ENCODE results near the gene MTMR4.

DNA sequence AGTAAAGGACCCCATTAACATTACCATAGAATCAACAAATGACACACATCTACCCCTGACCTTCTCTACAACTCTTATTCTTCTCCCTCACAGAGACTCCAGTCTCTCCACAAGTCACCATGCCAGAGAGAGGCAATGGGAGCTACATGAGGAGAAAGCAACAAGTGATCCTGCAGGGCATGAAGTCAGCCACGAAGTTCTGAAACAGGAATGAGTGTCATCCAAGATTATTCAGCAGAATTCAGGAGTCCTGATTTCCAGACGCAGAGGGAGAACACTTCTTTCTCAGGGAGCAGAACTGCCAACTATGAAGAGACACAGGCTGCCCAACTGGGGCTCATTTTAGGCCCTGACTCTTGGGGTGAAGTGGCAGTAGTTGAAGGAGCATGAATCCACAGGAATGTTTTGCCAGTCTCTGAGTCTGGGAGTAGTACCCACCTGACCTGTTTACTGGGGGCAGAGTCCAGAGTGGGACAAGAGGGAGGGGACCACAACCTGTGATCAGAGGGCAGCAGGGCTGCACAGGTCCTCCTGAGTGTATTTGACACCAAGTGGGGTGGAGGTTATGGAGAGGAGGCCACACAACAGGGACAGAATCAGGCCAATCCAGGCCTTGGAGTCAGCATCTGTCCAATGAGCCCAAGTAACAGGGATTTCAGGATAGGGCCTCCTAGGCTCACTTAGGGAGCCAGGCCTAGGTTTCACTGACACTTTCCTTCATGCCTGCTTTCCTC is 2.4 kb upstream of the MTMR4 start:
- TF ChIP-seq POLR2A (IDR thresholded peaks at IDR 0.05): no peak
- TF ChIP-seq, protein P1, sequence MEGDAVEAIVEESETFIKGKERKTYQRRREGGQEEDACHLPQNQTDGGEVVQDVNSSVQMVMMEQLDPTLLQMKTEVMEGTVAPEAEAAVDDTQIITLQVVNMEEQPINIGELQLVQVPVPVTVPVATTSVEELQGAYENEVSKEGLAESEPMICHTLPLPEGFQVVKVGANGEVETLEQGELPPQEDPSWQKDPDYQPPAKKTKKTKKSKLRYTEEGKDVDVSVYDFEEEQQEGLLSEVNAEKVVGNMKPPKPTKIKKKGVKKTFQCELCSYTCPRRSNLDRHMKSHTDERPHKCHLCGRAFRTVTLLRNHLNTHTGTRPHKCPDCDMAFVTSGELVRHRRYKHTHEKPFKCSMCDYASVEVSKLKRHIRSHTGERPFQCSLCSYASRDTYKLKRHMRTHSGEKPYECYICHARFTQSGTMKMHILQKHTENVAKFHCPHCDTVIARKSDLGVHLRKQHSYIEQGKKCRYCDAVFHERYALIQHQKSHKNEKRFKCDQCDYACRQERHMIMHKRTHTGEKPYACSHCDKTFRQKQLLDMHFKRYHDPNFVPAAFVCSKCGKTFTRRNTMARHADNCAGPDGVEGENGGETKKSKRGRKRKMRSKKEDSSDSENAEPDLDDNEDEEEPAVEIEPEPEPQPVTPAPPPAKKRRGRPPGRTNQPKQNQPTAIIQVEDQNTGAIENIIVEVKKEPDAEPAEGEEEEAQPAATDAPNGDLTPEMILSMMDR (IDR thresholded peaks at IDR 0.05): no peak

Measured in tibial nerve (tissue), 3 donors.